NOMO-1 (cell line): Measurements from ENCODE around the gene FZR1.
"Not testable (repeated sequence)": the region's sequence is repeated elsewhere in the genome, so short reads cannot be mapped to it uniquely, and the experiment has no call there.

Source experiments
- DNase-seq, 2 experiments: peaks; one replicate each; lab custom pipeline; 2025; ENCODE audit not compliant: unreplicated experiment in 2 of 2; lab: John Stamatoyannopoulos, UW

FZR1 gene

DNA sequence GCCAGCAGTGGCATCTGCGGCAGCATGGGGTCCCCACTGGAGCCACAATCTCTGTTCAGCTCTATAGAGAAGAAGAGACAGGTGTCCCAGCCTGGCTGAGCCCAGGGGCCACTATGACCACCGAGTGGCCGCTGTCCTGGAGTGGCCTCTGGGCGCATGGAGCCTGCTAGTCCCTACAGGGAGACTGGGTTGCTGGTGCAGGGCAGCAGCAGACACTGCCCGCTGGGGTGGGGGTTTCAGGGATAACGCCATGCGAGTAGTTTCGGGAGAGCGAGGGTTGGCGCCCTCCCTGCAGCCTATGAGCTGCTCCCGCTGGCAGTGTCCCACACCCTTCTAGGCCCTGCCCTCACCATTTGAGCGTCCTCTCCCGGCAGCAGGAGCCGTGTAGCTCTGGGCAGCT is 22.0 kb downstream of the FZR1 start:
- DNase-seq, result no peak

GRCh38 chr19:3528539-3529211 is 22.6 kb downstream of the FZR1 start:
- no peak for DNase-seq

GRCh38 chr19:3529299-3529698 is 23.2 kb downstream of the FZR1 start:
- DNase-seq, result not testable (repeated sequence)

DNA sequence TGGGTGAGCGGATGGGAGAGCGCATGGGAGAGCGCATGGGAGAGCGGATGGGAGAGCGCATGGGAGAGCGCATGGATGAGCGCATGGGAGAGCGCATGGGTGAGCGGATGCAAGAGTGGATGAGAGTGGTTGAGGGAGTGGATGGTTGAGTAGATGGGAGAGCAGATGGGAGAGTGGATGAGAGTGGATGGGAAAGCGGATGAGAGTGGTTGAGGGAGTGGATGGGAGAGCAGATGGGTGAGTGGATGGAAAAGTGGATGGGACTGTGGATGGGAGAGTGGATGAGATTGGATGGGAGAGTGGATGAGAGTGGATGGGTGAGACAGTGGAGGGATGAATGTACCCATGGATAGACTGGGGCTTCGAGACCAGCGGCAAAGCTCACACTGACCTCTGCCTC is 24.3 kb downstream of the FZR1 start:
- DNase-seq, result no peak

DNA sequence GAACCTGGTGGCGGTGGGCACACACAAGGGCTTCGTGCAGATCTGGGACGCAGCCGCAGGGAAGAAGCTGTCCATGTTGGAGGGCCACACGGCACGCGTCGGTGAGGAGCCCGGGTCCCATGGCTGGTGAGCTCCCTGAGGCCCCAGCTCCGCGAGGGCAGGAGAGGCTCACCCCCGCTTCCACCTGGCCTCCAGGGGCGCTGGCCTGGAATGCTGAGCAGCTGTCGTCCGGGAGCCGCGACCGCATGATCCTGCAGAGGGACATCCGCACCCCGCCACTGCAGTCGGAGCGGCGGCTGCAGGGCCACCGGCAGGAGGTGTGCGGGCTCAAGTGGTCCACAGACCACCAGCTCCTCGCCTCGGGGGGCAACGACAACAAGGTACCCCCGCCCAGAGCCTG is 25.6 kb downstream of the FZR1 start:
- DNase-seq, result no peak

DNA sequence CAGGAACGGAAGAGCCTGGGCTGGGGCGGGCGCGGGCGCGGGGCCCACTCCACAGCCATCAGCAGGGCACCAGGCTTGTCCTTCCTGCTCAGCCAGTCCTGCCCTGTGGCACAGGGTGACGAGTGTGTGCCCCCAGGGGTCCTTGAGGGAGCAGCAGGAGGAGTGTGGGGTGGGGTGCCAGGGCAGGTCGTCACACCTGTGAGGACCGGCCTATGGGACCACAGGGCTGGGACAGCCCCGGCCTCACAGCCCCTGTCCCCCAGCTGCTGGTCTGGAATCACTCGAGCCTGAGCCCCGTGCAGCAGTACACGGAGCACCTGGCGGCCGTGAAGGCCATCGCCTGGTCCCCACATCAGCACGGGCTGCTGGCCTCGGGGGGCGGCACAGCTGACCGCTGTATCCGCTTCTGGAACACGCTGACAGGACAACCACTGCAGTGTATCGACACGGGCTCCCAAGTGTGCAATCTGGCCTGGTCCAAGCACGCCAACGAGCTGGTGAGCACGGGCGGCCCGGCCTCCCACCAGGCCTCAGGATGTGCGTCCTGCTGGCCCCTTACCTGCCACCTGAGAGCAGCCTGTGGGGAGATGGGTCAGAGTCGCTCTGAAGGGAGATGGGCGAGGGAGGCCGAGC is 26.2 kb downstream of the FZR1 start:
- no peak for DNase-seq

DNA sequence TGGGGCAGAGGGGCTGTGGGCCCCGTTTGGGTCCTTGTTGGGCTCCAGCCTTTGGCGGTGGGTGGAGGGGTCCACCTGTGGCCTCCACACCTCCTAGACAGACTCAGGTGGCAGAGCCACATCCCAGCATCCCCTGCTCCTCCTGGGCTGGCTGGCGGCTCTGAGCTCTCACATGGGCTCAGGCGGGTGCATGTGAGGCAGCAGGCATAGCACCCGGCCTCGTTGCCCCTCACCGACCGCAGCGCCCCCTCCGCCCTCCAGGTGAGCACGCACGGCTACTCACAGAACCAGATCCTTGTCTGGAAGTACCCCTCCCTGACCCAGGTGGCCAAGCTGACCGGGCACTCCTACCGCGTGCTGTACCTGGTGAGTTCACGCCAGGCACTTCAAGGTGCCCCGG is 26.9 kb downstream of the FZR1 start:
- no peak for DNase-seq

- DNase-seq, result no peak
These were observed 27.6 kb downstream of the FZR1 start for GRCh38 chr19:3533563-3534216.

DNA sequence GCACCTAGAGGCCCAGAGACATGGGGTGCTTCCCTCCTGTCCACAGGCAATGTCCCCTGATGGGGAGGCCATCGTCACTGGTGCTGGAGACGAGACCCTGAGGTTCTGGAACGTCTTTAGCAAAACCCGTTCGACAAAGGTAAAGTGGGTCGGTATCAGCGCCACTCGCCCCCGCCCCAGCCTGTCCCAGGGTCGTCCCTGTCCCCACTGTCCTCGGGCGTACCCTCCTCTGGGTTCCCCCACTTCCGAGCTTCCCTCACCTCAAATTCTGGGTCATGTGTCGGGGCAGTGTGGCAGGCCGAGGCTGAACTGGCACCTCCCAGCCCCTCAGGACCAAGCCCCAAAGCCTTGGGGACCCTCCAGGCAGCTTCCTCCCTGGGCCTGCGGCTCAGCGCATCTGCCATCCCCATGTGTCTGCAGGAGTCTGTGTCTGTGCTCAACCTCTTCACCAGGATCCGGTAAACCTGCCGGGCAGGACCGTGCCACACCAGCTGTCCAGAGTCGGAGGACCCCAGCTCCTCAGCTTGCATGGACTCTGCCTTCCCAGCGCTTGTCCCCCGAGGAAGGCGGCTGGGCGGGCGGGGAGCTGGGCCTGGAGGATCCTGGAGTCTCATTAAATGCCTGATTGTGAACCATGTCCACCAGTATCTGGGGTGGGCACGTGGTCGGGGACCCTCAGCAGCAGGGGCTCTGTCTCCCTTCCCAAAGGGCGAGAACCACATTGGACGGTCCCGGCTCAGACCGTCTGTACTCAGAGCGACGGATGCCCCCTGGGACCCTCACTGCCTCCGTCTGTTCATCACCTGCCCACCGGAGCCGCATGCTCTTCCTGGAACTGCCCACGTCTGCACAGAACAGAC is 28.5 kb downstream of the FZR1 start:
- DNase-seq, result no peak

GRCh38 chr19:3535235-3535535 is 29.1 kb downstream of the FZR1 start:
- no peak for DNase-seq

DNA sequence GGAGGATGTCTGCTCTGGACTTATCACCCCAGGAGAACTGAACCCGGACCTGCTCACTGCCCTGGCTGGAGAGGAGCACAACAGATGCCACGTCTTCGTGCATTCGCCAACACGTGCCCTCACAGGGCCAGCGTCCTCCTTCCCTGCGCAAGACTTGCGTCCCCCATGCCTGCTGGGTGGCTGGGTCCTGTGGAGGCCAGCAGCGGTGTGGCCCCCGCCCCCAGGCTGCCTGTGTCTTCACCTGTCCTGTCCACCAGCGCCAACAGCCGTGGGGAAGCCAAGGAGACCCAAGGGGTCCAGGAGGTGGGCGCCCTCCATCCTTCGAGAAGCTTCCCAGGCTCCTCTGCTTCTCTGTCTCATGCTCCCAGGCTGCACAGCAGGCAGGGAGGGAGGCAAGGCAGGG is 29.5 kb downstream of the FZR1 start:
- no peak for DNase-seq

DNA sequence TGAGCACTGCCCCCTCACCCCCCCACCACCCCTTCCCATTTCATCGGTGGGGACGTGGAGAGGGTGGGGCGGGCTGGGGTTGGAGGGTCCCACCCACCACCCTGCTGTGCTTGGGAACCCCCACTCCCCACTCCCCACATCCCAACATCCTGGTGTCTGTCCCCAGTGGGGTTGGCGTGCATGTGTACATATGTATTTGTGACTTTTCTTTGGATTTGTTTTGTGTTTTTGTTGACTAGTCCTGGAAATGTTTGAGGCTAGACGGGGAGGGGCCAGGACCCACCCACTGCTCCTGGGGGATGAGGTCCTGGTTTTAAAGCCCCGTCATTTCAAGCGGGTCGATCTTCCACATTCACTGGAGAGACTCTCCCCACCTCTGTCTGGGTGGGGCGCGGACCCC is 29.9 kb downstream of the FZR1 start:
- no peak for DNase-seq

DNA sequence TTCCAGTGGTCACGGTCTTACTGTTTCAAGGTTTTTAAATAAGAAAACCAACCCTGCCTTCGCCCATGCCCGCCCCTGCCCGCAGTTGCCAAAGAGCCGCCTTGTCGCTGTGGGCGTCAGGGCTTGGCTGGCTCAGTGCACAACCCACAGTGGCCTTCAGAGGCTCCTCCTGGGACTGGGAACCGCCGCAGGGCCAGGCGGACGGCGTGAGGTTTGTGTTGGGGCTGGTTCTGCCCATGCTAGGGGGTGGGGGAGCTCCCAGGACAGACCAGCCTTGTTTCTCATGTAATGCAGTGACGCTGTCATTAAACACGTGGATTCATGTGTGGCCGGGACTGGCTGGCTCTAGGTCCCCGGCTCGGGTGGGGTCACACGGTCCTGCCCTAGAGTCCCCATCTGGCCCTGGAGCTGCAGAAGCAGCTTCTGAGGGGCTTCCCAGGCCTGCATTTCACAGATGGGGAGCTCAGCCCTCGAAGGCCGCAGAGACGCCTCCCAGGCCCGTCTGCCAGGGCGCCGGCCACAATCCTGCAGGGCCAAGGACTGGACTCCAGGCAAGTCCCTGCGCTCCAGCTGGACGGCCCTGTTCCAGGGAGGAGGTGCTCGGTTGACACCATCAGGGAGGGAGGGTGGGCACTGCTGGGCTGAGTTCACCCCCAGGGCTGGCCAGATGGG is 30.5 kb downstream of the FZR1 start:
- DNase-seq, result no peak

DNA sequence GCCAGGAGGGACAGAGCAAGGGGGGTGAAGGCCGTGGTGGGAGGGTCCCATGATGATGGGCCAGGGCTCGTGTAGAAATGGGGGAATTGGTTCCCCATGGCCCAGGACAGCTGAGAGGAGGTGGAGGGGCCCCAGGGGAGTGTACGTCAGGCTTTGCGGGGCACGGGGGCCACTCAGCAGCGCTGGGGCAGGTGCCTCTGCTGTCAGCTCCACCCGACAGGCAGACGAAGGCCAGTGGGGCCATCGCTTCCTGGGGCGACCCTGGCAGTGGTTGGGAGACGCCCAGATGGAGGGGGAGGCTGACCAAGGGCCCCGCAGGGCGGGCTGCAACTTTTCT is 31.0 kb downstream of the FZR1 start:
- DNase-seq, result no peak

- DNase-seq, result peak in 1 of 2 experiments; percentile 2
These were observed 31.5 kb downstream of the FZR1 start for GRCh38 chr19:3537438-3538240.

DNA sequence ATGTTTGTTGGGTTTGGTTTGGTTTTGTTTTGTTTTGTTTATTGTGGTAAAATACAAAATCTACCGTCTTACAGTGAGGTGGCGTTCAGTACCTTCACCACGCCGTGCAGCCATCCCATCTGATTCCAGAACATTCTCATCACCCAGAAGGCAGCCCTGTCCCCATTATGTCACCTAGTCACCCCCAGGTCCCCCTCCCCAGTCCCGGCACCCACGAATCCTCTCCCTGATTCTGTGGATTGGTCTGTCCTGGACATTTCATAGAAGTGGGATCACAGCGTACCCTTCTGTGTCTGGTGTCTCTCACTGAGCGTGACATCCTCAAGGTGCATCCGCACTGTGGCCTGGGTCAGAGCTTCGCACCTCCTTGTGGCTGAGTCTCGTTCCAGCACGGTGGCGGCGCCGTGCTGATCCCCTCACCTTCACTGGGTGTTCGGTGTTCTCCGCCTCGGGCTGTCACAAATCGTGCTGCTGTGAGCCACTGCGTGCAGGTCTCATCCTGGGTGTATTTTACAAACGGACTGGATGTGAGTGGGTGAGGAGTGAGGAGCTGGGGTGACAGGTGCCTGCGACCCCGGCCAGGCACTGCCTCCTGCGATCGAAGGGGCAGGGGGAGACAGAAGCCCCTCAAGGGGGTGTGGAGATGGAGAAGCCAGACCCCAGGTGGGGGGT is 32.3 kb downstream of the FZR1 start:
- DNase-seq, result no peak

- no peak for DNase-seq
These were observed 33.0 kb downstream of the FZR1 start, which contains the start of gene TEKTIP1 for GRCh38 chr19:3538965-3539755. Gene TEKTIP1 (plus strand): TSS chr19:3539174. CDS start chr19:3539178, 4 bp downstream.

GRCh38 chr19:3539756-3540118 is 33.6 kb downstream of the FZR1 start:
- DNase-seq, result no peak
